Stimulated activated CD4-positive, alpha-beta T cell treated with anti-CD3 and anti-CD28 coated beads, Interleukin-15, amount 100 ng/mL, for 48 hours (primary cell): ENCODE data around the gene PKD1.

ENCODE experiments used
- DNase-seq, 2 donors: peaks; one replicate each; pipeline ENCODE4 v3.0.0-alpha.2; 2020; ENCODE audit warnings: low read depth in 2 of 2

The PKD1 gene

DNA sequence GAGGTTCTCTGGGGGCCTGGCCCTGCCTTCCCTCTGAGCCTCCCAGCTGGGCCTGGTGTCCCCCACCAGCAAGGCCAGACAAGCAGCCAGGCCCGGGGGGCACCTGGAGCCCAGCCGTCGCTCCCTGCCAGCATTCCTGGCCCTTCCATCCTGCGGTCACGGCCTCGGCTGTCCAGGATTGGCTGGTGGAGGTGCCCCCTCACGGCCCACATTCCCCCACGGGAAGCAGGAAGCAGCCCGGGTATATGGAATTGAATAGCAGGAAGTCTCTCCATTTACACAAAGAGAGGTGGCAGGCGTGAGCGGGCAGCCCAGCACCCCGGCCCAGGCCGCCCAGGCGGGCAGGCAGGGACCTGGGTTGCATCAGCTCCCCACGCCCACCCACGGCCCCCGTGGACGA, 34.4 kb upstream of the PKD1 start:
- no peak for DNase-seq

DNA sequence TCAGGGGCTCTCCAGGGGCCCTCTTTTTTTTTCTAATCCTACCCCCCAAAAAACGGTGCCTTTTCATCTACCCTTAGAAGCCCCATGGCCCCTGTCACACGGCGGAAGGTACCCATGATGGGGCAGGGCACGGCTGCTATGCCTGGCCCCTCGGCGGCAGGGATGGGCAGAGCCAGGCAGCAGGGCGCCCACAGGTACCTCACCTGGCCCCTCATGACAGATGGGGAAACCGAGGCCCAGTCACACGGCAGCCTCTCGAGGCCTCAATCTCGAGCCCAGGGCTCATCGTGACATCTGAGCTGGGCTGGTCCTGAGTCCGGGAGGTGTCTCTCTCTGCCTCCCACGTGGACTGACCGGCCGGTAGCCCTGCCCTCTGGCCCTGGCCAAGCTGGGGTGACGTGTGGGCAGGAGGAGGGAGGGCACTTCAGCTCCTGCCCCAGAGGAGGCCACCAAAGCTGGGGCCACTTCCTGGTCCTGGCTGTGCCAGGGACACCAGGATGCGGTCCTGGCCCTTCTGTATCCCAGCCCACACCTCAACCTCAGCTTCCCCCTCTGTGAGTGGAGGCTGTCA, 31.5 kb upstream of the PKD1 start:
- DNase-seq, result no peak

DNA sequence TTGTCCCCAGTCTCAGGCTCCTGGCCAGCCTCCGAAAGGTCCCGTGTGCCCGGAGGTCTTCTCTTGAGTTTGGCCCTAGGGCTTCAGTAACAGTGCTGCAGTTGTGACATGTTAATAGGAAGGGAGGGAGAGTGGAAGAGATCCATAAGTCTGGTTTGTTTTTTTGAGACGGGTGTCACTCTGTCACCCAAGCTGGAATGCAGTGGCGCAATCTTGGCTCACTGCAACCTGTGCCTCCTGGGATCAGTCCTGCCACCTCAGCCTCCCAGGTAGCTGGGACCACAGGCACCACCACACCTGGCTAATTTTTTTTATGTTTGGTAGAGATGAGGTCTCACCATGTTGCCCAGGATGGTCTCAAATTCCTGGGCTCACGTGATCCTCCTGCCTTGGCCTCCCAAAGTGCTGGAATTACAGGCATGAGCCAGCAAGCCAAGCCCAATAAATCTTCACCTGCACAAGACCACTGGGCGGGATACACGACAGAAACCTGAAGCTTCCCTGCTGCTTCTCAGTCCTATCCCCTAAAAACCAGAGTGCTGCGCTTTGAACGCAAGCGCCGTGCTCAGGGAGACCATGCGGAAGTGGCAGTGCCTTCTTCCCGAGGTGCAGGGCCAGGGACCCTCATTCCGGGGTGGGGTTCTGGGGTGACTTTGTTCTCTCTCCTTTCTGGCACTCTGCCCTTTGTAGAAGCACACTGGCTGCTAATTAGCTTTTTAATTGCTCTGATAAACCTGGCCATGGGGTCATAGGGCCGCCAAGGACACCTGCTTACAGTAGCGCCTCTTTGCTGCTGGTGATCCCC, 30.8 kb upstream of the PKD1 start:
- no peak for DNase-seq

DNA sequence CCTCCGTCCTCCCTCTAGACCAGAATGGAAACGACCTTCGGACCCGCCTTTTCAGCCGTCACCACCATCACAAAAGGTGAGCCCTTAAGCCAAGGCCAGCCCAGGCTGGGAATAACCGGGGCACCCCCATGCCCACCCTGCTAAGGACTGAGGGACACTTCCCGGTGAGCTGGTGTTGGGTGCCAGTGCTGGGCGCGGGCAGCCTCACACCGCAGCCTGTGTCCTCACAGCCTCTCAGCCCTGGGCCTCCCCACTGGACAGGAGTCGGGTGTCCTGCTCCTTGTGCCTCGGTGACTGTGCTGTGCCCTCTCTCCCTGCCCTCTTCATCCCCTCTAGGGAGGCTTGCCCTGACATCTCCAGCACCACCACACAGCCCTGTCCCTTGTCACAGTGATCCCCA, 30.2 kb upstream of the PKD1 start:
- DNase-seq, result no peak

DNA sequence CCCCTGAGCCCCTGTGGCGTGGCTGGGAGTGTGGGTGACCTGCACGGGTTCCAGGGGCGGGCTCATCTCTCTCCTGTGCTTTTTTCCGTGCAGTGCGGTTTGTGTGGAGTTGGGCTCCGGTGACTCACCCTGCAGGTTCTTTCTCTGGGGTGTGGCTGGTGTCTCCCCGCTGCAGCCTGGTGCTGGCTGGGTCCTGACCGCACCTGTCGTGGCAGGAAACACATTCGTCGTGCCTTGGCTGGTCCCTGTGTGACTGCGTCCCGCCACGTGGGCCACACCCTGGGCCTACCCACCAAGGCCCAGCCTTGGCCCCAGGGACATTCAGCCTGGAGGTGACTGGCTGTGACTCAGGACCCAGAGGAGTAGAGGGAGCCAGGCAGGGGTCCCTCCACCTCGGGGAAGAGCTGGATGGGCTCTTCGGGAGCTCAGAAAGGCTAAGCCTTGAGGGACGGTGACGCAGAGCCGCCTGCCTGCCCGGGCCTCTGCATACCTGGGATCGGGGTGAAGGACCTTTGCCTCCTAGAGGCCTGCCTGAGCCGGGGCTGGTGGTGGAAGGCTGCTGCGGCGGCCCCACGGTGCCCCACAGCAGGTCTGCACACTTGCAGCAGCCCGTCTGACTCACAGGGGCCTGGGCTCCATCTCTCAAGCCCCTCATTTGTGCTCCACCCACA, 27.6 kb upstream of the PKD1 start:
- DNase-seq, result no peak

DNA sequence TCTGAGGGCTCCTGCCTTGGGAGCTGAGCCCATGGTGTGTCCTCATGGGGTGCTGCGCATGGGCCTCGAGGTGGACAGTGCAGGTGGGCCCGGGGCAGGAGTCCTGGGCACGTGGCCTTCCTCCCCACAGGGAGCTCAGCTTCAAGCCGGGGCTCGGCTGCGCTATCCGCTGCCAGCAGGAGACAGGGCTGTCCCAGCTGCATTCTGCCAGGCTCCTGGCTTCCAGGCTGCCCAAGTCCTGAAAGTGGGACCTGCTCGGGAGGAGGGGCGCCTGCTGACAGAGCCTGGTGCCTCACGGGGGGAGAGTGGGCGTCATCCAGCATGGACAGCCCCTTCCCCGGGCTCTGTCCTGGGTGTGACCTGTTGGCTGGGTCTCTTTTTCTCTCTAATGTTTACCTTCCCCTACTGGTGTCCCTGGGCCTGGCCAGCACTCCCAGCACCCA, 27.0 kb upstream of the PKD1 start:
- no peak for DNase-seq

DNA sequence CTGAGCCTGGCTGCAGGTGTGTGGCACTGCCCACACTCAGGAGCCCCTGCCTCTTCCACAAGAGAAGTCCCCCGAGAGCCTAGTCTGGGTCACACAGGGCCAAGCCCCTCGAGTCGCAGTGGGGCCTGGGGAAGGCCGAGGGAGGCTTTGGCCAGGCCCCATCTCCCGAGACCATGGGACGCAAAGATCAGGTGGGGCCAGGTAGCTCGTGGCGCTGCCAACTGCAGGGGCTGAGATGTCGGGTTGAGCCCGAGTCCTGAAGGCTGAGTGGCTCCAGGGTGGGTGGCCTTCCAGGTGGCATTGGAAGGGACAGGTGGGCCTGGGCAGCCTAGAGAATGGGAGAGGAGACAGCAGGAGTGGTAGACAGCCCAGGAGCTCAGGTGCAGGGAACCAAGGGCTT, 26.2 kb upstream of the PKD1 start:
- no peak for DNase-seq

DNA sequence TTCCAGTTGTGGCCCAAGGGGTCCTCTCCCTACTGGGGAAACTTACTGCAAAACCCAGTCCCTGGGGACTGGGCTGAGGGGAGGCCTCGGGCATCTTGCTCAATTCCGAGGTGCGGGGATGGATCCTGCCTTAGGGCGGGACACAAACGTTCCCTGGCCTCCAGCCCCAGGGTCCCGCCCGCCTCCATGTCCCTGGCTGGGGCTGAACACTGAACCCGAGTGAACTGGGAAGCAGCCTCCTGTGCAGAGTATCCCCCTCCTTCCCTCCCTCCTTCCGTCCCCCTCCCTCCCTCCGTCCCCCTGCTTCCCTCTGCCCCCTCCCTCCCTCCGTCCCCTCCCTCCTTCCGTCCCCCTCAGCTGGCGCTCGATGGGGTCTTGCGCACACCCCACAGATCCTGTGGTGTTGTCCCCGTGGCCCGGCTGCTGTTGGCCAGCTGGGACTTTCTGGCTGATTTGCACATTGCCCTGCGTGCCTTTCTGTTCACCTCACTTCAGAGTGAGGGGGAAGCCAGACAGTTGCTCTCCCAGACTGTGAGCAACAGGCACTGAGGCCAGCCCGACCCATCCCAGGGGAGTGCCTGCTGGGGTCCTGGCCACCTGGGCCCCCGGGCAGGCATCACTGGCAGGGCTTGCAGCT, 25.3 kb upstream of the PKD1 start:
- DNase-seq, result no peak

DNA sequence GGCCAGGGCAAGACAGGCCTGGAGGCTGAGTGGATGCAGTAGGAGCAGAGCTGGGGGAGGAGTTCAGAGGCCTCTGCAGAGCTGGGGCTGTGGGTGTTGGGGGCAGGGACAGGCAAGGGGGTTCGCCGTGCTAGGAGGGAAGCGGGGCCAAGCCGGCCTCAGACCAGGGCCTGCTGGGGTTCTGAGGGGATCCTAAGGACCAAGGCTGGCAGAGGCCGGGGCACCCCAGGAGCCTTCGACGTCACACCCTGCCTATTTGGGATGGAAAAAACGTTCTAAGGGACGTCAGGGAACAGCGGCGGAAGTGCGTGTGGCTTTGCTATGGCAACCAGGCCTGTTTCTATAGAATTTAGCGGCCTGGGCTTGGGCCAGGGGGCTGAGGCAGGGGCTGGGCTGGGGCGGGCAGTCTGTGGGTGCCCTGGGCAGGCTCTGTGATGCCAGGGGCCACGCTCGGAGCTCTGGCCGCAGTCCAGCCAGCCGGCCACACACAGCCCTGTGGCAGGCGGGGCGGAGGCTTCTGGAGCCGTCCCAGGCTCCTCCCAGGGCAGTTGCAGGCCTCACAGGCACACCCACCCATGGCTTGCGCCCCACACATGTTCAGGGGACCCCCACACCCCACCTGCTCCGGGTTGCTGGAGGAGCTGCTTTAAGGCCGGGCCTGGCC, 23.6 kb upstream of the PKD1 start:
- DNase-seq, result no peak

DNA sequence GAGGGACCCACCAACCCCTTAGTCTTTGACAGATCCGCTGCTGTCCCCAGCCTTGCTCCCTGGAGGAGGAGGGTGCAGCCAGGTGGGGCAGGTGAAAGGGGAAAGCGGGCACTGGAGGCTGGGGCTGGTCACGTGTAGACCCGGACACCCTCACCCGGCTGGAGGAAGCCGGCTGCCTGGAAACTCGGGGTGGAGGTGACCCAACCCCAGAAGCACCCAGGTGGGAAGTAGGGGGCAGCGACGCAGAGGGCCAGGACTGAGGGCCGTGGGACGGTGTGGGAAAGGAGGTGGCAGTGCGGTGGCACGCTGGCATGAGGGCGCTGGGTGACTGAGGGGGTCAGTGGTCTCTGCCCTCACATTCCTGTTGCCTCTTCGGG, 22.6 kb upstream of the PKD1 start:
- no peak for DNase-seq

DNA sequence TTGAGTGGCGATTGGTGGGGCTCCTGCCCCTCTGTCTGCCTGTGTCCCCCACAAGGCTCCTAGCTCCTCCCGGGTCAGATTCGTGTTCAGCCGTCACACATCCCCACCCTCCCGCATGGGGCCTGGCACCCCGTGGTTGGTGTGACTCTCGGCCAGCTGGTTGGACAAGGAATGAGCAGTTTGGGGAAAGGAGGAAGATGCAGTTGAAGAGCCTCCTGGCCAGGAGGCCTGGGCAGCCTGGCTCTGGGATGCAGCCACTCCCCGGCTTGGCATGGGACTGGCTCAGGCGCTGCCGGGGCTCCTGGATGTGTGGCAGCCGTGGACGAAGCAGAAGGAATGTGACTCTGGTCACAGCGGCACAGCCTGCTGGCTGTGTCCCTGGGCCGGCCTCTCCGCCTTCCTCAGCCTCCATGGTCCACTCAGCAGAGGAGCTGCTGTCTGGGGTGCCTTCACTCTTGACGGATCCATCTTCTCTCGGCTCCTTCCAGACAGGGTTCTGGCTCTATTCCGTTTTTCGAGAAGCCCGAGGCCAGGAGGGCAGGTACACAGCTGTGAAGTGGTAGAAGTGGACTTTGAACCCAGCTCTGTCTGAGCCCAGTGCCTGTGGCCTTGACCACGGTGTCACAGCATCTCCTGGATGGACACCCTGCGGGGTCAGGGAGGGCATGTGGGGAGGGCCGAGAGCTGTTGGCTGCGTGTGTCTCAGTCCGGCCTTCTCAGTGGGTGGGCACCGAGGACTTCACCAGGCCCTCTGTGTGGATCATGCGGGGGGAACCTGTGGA, 22.0 kb upstream of the PKD1 start:
- no peak for DNase-seq

DNA sequence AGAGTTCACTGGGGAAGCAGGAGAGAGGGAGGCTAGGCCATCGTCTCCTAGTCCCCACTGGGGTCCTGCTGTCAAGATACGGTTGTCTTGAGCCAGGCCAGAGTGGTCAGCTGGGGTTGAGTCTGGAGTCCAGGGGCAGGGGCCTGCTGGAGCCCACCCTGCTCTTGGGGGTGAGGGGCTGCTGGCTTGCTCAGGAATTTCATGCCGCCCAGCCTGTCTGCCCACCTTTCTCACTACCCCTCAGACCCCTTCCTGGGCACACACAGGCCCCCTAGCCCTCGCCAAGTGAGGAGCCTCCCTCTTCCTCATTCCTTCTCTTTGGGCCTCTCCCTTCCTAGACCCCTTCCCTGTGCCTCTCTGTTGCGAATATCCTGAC, 21.1 kb upstream of the PKD1 start:
- DNase-seq, result no peak

DNA sequence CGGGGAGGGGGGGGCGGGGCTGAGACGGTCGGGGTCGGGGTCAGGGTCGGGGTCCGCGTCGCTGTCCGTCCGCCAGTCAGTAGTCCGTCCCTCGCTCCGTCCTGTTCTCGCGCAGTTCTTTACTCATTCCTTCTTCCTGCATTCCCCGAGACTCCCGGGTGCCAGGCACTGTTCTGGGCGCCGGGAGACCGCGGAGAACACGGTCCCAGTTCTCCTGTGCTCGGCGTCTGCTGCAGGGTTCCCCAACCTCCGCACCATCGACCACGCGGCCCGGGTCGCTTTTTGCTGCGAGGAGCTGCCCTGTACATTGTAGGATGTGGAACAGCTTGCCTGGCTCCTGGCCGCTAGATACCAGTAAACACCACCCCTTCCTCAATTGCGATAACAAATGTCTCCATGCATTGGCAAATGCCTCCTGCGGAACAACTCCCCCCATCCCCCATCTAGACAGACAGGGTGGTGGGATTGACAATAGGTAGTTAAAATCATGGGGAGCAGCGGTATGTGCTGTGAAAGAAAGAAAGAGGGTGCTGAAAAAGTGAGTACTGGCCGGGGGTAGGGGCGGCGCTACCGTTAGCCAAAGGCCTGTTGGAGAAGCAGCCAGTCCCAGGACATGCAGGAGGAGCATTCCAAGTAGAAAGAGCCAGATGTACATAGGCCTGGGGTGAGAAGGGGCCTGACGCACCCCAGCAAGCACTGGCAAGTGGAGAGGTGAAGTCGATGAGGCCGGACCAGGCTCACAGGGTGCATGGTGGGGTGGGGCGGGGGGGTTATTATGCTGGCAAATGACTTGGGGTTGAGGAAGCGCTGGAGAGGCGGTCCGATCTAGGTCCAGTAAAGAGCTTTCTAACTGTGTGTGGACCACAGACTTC, 20.5 kb upstream of the PKD1 start:
- no peak for DNase-seq

DNA sequence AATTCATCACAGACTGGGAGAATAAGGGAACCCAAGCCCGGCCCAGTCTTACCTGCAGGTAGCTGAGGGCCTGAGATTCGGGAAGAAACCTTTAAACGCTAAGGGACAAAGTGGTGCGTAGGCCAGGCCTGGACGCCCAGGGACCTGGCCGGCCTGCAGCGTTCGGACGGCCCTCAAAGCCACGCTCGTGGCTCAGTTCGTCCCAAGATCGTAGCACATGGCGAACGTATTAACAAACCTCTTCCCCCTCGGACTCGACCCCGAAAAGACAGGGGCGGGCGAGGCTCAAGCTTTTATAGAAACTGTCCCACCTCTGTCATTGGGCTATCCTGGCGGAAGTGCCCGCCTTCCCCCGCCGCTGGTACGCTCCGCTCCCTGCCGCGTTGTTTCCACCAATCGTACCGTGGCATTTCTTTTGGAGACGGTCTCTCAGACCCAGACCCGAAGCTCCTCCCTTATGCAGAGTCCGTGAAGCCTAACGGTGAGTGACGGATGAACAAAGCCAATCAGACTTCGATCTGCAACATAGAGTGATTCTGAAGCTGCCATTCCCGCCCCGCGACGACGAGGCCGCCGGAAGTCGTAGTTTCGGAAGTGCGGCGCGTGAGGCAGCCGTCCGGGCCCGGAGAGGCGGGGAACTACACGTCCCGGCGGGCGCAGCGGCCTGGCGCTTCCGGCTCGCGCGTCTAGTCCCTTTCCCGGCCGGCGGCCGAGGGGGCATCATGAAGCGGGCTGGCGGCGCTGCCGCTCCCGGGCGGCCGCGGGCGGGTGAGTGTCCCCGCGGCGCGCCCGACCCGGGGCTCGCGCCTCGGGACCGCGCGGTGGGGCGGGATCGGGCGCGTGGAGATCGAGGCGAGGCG, 19.6 kb upstream of the PKD1 start, which contains the start of gene TRAF7:
Gene TRAF7, plus strand, starts transcription at position 692 of the 860 bp plus-strand sequence. CDS start 8,139 bp downstream, outside the sequence.
- peak; percentile 96 to 98 for DNase-seq

DNA sequence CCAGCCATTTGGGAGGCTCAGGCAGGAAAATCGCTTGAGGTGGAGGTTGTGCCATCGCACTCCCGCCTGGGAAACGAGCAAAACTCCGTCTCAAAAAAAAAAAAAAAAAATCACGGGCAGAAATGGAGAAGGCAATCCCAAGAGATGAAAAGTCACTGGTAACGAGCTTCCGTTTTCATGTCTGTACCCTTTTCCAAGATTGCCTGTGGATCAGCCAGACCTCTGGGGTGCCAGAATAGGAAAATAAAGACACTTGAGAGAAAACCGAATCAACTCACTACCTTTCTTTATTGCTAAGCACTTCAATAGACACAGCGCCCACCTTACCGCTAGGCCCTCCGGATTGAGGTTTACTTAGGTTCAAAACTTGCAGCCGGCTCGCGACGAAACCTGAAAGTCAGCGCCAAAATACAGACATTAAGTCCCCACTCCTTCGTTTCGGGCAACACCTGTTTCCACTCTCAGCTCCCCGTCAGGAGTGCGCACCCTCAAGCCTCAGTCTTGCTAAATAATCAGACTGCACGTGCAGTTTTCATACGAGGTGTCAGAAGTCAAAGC, 18.9 kb upstream of the PKD1 start:
- no peak for DNase-seq

DNA sequence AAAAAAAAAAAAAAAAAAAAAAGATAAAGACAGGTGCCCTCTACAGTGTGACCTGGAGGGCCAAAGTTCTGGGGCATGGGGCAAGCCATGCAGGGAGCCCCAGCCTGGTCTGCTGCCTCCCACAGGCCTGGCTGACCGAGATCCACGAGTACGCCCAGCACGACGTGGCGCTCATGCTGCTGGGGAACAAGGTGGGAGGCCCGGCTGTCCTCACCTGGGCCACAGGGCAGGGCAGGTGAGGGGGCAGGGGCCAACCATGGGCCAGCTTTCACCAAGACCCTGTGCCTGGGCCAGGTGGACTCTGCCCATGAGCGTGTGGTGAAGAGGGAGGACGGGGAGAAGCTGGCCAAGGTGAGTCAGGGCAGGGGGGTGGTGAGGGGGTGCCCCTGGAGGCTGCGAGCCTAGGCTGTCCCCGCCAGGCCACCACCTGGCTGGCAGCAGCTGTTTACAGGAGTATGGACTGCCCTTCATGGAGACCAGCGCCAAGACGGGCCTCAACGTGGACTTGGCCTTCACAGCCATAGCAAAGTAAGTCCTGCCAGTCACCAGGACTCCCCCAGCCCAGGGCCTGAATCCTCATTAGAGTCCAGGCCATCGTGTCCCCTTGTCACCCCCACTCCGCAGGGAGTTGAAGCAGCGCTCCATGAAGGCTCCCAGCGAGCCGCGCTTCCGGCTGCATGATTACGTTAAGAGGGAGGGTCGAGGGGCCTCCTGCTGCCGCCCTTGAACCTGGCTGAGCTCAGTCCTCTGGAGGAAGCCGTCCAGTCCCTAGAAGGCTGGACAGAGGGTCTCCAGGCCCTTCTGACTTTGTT, 17.2 kb upstream of the PKD1 start:
- DNase-seq, result no peak

DNA sequence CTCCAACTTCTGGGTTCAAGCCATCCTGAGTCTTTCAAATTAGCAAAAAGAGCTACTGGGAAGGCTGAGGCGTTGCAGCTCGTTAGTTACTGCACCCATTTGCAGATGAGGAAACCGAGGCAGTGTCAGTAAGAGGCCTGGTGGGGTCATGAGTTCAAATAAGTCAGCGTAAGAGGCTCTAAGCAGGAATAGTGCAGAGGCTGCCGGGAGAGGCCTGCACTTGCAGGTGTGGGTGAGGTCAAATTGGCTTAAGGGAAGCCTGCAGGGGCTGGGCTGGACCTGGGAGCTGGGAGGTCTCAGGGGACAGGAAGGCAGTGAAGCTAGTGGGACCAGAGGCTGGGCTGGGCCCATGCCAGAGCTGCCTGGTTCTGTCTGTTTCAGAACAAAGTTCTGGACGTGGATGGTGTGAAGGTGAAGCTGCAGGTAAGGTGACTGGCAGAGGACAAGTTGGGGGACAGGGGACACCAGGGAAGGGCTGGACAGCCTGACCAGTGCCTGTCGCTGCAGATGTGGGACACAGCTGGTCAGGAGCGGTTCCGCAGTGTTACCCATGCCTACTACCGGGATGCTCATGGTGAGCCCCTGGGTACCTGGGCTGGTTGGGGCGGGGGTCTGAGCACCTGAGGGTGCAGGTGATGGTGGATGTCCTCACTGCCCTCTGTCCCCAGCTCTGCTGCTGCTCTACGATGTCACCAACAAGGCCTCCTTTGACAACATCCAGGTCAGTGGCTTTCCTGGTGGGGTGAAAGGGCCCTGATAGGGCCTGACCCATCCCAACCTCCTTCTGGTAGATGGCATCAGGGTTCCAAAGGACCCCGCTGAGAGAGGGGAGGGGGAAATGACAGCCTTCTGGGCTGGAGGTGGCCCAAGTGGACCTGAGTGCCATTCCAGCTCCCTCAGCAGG, 15.7 kb upstream of the PKD1 start:
- DNase-seq, result no peak
